HEK293T (cell line): ENCODE measurements around the gene GPR25.

ENCODE experiments used
- CTBP1 ChIP-seq: fragments of 450-650 bp; IDR thresholded peaks from 2 replicates; pipeline ENCODE4 v1.6.1; 2016; ENCODE audit warnings: borderline replicate concordance
- TARDBP ChIP-seq: fragments of 450-650 bp; IDR thresholded peaks from 2 replicates; pipeline ENCODE4 v1.6.1; 2016

DNA sequence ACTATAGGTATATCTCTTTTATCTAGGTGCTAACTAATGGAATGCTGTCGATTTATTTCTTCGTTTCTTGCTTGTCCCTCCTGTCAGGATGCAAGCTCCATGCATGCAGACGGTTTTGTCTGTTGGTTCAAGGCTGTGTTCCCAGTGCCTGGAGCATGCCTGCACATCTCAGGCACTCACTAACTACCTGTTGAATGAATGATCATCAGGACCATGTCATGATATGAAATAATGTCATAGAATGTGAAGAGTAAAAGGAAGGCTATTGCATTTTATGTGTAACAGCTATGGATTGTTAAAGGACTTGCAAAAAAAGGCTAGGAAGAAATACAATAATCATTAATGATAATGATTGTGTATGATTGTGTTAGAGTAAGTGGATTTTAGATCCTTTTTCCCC, 4.2 kb downstream of the GPR25 start:
- no peak for TF ChIP-seq CTBP1
- no peak for TF ChIP-seq TARDBP
